Putamen (tissue), 1 donor: ENCODE results near the gene ELMO1.

Experiments
- DNase-seq: peaks from one replicate; pipeline ENCODE4 v3.0.0-alpha.2; 2016; ENCODE audit warnings: low spot score

The ELMO1 gene

DNA sequence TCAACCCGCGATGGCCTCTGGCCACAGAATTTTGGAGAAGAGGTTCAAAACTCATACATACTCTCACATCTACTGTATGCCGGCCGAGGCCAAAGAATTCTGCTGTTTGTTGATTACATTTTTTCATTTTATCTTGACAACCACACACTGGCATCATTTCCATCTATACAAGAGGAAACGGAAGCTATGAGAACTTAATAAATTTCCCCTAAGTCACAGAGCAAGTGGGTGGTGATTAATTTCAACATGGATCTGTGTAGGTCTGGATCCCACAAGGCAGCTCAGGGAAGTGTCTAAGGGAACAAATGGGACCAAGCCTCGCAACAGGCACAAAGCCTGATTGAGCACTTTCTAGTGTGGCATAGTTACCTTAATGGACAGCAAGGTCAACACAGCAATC lies 18.0 kb downstream of the ELMO1 start:
- DNase-seq = no peak

DNA sequence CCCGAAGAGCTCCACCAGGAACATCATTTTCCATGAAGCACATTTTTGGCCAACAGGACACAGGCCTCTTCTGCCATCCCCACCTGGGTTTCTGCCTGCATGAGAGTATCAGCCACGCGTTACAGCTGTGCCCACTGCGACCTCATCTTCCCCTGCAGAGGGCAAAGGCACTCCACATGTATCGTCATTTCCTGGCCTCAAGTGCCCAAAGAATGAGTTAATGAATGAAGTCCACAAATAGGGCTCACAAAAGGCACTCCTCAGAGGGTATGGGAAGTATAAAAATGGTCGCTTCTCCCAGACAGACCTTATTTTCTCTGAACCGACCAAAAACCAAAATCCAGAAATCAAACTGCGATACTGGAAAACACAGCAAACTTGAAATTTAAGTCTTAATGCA lies 18.5 kb downstream of the ELMO1 start:
- no peak for DNase-seq

DNA sequence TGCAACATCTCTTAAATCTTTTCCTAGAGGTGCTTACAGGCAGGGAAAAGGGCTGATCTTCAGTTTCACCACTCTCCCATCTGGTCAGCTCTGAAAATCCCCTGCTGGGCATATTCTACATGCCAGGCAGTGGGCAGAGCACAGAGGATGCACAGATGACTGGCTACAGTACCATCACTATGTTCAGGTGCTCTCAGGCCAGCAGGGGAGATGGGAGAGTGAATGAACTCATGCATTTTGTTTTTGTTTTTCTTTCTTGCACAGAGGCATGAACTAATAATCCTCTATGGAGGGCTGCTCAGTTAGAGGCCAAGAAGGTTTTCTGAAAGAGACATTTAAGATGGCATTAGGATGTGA lies 19.3 kb downstream of the ELMO1 start:
- no peak for DNase-seq

DNA sequence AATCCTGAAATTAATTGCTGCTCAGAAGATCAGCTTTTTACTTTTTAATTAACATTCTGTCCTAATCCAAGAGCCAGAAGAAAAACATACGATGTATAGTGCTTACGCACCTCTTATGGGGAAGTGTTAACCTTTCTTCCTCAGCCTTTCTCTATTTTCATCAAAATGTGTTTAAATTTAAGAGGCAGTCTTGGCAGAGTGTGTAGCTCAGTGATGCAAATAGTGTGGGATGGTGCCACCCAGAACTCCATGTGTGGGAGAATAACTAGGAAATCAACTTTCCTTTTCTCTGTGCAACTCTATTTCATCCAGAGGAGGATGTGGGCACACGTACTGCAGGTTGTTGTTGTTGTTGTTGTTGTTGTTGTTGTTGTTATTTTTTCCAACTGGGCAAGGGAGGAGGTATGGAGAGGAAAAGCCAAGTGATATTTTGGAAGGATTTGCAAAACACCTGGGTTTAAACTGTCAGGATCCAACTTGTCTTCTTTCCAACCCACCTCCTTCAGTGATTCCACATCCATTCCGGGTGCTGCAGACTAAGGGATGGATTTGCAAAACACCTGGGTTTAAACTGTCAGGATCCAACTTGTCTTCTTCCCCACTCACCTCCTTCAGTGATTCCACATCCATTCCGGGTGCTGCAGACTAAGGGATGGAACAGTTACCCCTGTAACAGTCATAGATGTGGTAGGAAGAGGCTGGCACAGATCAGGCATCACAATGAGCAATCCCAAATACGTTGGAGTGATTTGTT lies 19.8 kb downstream of the ELMO1 start:
- DNase-seq = peak; percentile 55

DNA sequence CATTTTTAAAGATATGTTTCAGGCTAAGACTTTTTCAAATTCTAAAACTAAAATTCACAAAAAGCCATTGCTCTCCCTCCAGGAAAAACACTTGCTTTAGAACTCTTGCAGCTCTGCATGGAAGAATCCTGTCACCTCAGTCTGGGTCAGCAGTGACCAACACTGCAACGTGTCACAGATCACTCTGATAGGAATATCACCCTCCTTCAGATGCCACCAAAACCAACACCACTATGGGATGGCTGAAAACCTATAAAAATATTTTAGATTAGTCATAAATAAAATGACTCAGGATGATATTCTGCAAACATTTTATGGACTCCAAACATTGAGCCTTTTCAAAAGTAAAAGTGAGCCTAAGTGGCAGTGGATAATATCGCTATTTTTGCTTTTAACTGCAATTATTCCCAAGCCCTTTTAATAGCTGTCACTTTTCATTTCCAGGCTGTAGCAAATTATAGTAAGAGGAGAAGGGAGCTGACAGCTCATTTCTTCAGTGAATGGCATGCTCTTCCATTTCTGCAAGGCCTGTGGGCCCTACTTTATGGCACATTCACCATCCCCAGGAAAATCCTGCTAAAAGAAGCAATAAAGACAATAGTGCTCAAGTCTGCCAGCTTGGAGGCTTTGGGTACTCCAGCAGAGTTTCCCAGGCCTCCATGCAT lies 21.3 kb downstream of the ELMO1 start:
- DNase-seq = no peak

DNA sequence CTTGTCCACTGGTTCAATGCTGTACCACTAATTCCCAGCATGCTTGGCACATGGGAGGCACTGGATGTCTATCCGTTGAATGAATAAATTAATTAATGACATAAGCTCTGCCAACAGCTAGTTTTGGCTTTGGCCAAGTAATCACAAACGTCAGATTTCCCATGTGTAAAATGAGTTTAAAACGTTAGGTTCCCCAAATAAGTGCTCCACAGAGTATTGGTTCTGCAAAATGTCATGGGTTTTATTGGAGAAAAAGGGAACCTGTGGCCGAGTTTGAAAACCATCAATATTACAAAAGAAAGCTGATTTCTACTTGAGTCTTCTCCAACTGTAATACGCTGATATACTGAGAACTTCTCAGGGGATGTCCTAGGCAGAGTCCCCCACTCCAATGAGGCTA lies 23.2 kb downstream of the ELMO1 start:
- DNase-seq = no peak

DNA sequence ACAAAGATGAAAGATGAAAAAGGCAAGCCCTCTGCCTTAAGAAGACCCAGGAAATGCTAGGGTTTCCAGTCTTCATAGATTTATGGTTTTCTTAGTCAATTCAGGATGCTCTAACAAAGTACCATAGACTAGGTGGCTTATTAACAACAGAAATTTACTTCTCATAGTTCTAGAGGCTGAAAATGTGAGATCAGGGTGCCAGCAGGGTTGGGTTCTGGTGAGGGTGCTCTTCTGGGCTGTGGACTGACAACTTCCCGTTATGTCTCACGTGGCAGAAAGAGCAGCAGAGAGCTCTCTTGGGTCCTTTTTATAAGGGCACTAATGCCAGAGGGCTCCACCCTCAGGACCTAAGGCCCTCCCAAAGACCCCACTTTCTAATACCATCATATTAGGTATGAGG lies 23.7 kb downstream of the ELMO1 start:
- no peak for DNase-seq

DNA sequence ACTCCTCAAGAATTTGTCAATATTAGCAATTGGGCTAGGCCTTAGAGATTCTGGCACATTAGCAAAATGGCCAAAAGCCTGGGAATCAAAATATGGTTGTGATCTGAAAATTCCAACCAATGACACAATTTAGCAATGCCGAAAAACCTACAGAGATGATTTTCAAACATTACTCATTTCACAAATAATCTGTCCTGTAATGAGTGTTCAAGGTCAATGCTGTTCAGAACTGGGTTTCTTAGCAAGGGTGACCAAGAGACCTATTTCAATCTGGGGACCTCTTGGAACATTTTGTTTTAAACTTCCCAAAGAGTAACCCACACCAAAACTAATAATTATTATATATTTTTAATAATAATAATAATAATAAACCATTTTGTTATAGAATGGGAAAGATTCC lies 24.1 kb downstream of the ELMO1 start:
- no peak for DNase-seq

DNA sequence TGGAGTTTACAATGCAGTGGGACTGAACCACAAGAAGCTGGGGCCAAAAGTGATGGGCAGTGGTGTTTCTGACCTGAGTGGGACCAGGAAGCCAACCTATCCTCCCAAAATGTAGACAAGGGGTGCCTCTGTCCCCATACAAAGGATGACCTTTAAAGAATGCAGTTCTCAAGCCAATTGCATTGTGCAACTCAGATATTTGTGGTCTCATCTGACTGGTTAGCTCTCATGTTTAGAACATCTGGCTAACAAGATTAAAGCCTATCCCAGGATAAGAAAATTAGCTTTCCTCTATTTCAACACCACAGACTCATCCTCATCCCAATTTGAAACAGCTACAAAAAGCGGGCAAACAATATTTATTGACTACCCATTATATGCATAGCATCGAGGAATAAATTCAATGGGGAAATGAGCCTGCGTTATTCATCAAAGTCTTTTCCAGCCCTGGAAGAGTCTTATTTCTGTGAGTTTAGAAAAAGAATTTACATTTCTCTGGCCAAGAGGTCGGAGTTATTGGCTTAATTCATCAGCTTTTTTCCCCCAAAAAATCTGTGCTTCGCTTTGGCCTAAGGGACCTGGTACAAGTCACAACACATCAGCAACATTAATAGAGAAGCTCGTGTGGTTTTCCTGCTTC lies 26.7 kb downstream of the ELMO1 start:
- DNase-seq = no peak

DNA sequence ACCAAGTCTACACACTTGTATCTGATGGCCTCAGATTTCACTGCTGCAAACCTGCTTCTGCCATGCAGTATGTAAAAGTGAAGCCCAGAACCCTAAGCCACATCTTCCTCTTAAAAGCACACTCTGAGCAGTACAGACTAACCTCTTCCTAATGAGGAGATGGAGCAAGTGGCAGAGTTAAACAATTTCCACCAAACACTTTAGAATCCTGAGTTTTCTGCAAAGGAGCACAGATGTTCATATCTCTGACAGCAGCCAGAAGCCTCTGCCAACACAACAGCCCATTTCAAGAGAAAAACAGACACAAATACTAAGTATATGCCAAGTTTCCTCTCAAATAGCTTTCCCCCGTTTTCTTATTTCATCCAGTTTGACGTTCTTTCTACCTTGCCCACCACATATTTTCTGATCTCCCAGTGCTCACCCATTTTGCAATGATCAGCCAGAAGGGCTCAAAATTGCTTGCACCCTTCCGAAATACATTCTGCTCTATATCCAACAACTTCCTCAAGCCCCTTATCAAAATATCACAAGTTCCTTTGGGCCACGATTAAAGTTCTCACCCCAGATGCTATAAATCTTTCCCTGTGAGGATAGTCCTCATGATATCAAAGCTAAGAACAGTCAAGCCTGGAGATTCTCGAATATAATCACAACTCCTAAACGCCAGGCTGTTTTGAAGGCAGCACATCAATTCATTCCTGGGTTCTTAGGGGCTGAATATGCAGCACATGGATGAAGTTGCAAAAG lies 27.5 kb downstream of the ELMO1 start:
- DNase-seq = peak; percentile 57

DNA sequence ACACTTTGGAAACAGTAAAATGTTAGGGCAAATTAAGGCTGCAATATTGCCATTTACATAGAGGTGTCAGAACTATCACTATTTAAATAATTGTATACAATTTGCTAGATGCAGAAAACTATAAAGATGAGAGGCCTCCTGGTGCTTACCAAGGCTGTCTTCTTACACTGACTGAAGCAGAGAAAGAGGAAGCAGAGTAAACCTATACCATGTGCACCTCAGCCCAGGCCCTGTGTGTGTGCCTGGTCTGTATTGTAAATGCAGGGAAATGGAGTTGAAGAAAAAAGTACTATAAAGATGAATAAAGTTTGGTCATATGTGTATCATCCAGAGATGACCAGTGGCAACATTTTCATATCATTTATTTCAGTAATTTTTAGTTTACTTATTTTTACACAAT lies 29.2 kb downstream of the ELMO1 start:
- no peak for DNase-seq

DNA sequence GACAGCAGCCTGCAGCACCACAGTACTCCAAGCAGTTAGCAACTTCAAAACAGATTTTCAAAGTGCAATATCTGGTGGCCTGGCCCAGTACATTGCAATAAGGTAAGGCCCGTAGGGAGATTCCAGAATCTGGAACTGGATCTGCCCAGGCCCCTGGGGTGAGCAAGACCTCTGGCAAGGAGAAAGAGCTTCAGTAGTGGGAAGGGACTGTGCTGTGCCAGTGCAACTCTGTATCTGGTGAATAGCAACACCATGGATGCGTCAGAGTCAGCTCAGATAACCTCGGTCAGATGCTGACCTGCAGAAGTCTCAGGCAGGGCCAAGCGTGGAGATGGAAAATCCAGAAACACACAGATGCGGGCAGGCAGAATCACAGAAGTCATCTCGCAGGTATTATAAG lies 30.3 kb downstream of the ELMO1 start:
- no peak for DNase-seq

DNA sequence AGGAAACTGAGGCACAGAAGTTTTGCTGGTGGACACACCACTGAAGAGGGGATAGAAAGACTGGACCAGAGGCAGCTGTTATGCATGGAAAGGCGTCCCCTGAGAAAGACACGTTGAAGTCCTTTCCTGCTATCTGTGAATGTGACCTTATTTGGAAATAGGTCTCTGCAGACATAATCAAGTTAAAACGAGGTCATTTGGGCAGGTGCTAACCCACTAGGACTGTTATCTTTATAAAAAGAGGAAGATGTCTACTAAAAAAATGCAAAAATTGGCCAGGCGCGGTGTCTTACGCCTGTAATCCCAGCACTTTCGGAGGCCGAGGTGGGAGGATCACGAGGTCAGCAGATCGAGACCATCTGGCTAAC lies 31.6 kb downstream of the ELMO1 start:
- no peak for DNase-seq

DNA sequence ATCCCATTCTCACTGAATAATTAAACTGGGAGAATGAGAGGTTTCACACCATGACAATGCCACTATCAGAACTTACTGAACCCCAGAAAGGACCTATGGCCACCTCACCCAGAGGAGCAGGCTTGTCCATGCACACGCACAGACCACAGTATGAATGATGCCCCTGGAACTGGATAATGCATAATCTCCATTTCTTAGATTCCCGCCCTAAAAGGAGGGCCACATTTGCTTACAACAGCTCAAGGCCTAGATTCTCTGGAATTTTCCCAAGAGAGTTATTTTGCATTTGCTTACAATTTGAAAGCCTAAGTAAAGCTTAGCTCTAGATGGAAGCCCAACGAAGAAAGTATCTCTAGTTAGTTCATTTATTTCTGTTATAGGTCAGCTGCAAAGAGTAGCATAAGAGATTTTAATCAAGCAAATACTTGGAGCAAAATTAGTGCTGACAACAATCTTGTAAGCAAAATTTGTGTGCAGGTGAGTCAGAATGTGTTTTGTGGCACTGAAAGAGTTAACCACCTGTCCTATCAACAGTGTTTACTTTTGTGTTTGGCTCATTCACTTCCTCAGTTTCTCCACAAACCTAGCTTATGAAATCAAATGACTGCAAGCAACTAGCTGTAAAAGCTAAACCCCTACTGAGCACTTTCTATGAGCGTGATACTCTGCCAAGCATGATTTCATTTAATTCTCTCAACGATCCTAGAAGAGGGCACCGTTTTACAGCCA lies 32.1 kb downstream of the ELMO1 start:
- no peak for DNase-seq

DNA sequence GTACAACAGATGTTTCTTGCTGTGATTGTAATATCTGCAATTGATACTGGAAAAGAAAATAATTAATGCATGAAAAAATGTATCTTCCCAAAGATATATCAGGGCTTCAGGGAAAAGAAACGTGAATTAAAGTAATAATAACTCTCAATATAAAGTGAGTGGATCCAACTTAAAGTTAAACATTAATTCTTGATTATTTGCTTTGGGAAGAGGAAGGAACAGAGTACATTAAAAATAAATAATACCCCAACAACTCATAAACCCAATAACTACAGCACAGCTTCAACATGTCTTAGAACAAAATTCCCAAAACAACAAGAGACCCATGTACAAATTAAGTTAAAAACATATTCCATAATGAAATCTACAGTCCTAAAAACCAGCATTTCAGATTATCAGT lies 33.0 kb downstream of the ELMO1 start:
- no peak for DNase-seq

DNA sequence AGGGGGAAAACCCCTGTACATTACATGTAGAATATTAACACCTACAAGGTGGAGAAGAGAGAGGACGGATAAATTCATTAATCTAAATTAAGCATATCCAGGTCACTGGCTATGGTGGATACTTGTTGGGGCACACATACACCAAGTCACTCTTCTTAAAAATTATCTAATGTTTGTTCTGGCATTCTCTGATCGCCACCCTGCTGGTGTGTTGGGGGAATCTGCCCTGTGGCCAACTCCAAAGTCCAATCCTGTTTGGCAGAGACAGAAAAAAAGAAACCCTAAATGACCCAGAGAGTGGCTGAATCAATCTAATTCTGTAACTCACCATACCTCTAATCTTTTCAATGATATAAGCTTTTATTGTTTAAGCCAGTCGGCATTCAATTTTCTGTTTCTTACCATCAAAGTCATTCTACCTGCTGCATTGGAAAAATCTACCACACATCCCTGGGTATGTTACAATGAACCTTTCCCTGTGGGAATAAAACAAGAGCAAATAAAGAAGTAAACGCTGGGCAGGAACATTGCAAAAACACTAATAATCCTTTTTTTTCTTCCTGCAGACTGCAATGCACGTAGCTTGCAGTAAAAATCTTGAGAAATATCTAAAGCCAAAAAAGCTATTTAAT lies 34.2 kb downstream of the ELMO1 start:
- no peak for DNase-seq

DNA sequence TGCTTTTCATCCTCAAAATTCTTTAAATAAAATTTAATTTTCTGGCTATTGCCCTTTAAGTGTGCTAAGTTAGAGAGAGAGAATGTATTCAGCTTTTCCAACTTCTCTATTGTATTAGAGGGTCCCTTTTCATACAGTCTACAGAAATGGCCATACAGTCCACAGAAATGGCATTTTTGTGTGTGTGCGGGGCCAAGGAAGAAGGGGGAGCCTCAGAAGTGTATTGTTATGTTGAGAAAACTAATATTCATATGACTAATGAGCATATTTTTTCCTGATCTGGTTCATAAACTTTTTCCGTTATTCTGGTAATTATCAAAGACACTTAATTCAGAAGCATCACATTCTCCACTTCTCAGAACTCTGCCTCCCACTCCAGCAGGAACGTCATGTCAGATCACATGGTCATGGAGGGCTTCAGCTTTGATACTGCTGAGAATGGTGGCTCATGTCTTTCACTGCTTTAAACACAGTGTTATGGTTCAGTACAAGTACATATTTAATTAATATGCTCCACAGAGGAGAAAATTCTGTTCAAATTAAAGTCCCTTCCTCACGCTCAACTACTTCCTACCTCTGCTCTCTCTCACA lies 37.1 kb downstream of the ELMO1 start:
- no peak for DNase-seq

DNA sequence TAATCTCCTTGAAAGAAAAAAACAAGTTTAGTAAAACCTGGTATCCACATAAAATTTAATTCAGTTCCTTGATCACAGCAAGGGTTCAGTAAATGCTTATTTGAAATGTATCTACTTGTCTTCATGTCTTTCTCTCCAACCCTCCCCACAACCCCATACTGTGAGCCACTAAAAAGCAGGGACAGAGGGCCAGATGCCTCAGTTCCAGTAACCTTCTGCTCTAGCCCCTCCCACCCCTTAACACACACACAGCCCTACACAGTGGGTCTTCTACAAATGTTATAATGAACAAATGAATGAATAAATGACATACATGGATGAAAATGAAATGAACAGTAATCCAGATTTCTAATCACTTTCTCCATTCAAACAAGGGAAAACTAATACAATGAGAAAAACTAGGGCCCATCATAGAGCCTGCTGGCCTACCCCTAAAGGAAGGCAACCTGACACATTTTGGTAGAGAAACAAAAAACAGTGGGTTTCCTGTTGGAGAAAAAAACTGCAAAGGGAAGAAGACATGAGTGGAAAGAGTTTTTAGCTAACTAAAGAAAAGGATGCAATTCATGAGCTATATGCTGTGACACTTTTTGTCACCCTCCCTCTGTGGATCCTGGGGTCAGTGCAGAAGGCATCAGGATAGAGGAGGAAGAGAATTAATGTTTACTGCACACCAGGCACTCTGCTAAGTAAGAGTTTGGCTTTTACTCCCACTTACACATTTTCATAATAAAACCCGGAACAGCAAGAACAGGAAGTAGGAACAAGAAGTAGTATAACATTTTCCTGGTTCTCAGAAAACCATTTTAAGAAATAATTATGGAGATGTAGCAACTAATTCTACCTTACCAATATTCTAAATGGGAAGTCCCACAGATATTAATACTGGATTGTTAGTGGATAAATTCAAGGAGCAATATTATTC lies 38.1 kb downstream of the ELMO1 start:
- DNase-seq = no peak

DNA sequence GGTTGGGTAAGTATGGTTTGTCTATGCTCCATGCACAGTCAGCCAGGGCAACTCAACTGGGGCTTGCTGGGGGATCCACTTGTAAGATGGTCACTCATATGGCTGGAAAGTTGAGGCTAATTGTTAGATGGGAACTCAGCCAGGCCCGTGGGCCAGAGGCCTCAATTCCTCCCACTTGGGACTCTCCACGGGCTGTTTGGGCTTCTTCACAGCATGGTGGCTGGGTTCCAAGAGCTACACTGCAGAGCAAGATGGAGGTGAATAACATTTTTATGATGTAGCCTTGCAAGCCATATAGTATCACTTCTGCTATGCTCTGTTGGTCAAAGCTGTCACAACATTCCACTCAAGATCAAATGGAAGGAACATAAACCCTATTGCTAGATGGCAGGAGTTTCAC lies 39.2 kb downstream of the ELMO1 start:
- DNase-seq = no peak
